K562 (cell line): ENCODE data around the gene CHD8. TPM values are rescaled to one million over a fixed set of nuclear protein-coding genes. Genes with fewer than 3 reads are reported as not detected.

Experiments used
- ADNP ChIP-seq: fragments of 200-800 bp; sonication (Bioruptor generic); IDR thresholded peaks from 2 replicates; pipeline ENCODE4 v1.6.1; 2016; ENCODE audit warnings: missing genetic modification characterization, missing compliant biosample characterization
- AFF4 ChIP-seq: sonication (generic); formaldehyde crosslinking; IDR thresholded peaks from 2 replicates; pipeline ENCODE4 v1.8.0; 2023; ENCODE audit warnings: mild to moderate bottlenecking, missing genetic modification reagents
- CGGBP1 ChIP-seq: fragments of 250-450 bp; sonication (Bioruptor Pico); IDR thresholded peaks from 2 replicates; pipeline ENCODE4 v1.9.0; 2021; ENCODE audit warnings: mild to moderate bottlenecking
- CREB5 ChIP-seq: fragments of 250-450 bp; sonication (Bioruptor Pico); IDR thresholded peaks from 2 replicates; pipeline ENCODE4 v1.5.0; 2020; ENCODE audit warnings: mild to moderate bottlenecking
- ELF2 ChIP-seq: fragments of 250-450 bp; sonication (Bioruptor Pico); IDR thresholded peaks from 2 replicates; pipeline ENCODE4 v1.5.0; 2021; ENCODE audit warnings: mild to moderate bottlenecking
- ELF4 ChIP-seq: fragments of 450-650 bp; formaldehyde crosslinking; IDR thresholded peaks from 2 replicates; pipeline ENCODE4 v1.4.0; 2022; ENCODE audit warnings: missing genetic modification characterization
- GABPA ChIP-seq: fragments of 200-800 bp; sonication (Bioruptor generic); conservative IDR thresholded peaks from 2 replicates; pipeline ENCODE4 v1.6.1; 2016; ENCODE audit warnings: low read depth, missing genetic modification characterization, missing compliant biosample characterization
- GABPB2 ChIP-seq: fragments of 250-450 bp; sonication (Bioruptor Pico); conservative IDR thresholded peaks from 2 replicates; pipeline ENCODE4 v1.5.1; 2021; ENCODE audit warnings: mild to moderate bottlenecking
- HOMEZ ChIP-seq: fragments of 250-450 bp; sonication (Bioruptor Pico); IDR thresholded peaks from 2 replicates; pipeline ENCODE4 v1.4.0; 2020; ENCODE audit warnings: mild to moderate bottlenecking, moderate library complexity
- JUND ChIP-seq, 2 experiments: IDR thresholded peaks; 2 replicates in 1 of 2; 3 replicates in 1 of 2; pipeline ENCODE4 v1.6.1; 2011; ENCODE audit warnings: borderline replicate concordance in 2 of 2, low read depth in 2 of 2, low read length in 2 of 2, improper control_type of control experiment in 1 of 2, missing biosample characterization in 1 of 2, missing genetic modification characterization in 1 of 2, missing genetic modification reagents in 1 of 2
- MTF1 ChIP-seq: fragments of 250-450 bp; sonication (Bioruptor Pico); IDR thresholded peaks from 2 replicates; pipeline ENCODE4 v1.9.0; 2021; ENCODE audit warnings: moderate library complexity, mild to moderate bottlenecking, inconsistent platforms, borderline replicate concordance
- SMARCA5 ChIP-seq: fragments of 450-650 bp; IDR thresholded peaks from 2 replicates; pipeline ENCODE4 v1.6.1; 2016
- ZFP91 ChIP-seq: sonication (generic); formaldehyde crosslinking; IDR thresholded peaks from 2 replicates; pipeline ENCODE4 v1.8.0; 2022; ENCODE audit warnings: mild to moderate bottlenecking, missing genetic modification reagents
- ZFX ChIP-seq: sonication (generic); formaldehyde crosslinking; IDR thresholded peaks from 2 replicates; pipeline ENCODE4 v1.8.0; 2022; ENCODE audit warnings: mild to moderate bottlenecking, missing genetic modification reagents, moderate library complexity
- ZNF778 ChIP-seq: fragments of 450-650 bp; formaldehyde crosslinking; IDR thresholded peaks from 2 replicates; pipeline ENCODE4 v1.4.0; 2020; ENCODE audit warnings: mild to moderate bottlenecking, moderate library complexity
- ZNF79 ChIP-seq: fragments of 250-450 bp; sonication (Bioruptor Pico); IDR thresholded peaks from 2 replicates; pipeline ENCODE4 v1.4.0; 2020; ENCODE audit warnings: low read depth, mild to moderate bottlenecking, moderate library complexity
- polyA plus RNA-seq, 8 experiments: library from polyadenylated mRNA; depleted of rRNA in 4 of 8; stranded (reverse) in 5 of 8; unstranded in 3 of 8; fragments of >200 nt; fragmentation: Nextera tagmentation in 2 of 8; fragmentation: Illumina TruSeq in 1 of 8; extraction: Ambion mirVana in 2 of 8; extraction: Trizol in 1 of 8; gene quantifications; 2 replicates each; pipeline versions ENCODE4 v1.2.1 to v1.2.3, GENCODE V29; 2011 to 2014; ENCODE audit warnings: inconsistent platforms in 1 of 8, missing spikeins in 1 of 8
- total RNA-seq, 7 experiments: library from RNA; depleted of rRNA in 6 of 7; stranded (reverse); fragments of >200 nt in 6 of 7; fragmentation: Illumina TruSeq in 2 of 7; extraction: Trizol in 2 of 7; gene quantifications; 2 replicates each; pipeline versions ENCODE4 v1.2.1 to v1.2.3, GENCODE V29; 2011 to 2021; ENCODE audit warnings: low replicate concordance in 1 of 7
- TF ChIP-seq, protein P1 (sequence below): sonication (generic); formaldehyde crosslinking; IDR thresholded peaks from 2 replicates; pipeline ENCODE4 v1.8.0; 2022; ENCODE audit warnings: missing genetic modification reagents, mild to moderate bottlenecking, moderate library complexity, borderline replicate concordance

The CHD8 gene
- total and polyA plus RNA-seq, 9 of the 15 experiments (the other 6 are each of a cell fraction or from before 2014, with no cell fraction given), result 11.1 to 51.2 (median 32.8) TPM

DNA sequence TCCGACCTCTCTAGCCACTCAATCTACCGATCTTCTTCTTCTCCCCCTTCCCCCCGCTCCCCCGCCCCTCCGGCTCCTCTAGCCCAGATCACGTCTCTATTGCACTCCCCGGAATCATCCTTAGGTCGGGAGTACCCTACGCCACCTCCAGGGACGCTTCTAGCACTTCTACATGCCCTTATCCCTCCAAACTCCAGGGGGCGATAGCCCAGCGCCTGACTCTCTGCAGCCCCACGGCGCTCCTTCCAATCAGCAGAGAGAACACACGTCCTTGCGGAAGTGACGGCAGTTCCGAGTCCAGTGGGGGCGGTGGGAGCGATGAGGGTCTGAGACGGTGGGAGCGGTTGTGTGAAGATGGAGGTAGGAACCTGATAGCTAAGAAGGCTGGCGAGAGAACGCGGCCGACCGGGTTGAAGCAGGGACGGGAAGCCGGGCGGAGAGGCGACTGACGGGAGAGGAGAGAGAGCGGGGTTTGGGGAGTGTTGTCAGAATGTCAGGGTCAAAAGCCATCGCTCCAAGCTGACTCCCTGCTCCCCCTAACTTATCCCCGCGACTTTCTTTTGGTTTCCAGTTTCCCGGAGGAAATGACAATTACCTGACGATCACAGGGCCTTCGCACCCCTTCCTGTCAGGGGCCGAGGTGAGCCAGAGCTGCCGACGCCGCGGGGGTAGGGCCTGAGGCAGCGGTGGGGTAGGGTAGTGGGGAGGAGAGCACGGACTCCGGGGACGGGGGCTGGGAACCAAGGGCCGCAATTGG is 21.2 kb upstream of the CHD8 start, which contains the start of the genes RAB2B and TOX4 (continued):
- TF ChIP-seq, protein P1, sequence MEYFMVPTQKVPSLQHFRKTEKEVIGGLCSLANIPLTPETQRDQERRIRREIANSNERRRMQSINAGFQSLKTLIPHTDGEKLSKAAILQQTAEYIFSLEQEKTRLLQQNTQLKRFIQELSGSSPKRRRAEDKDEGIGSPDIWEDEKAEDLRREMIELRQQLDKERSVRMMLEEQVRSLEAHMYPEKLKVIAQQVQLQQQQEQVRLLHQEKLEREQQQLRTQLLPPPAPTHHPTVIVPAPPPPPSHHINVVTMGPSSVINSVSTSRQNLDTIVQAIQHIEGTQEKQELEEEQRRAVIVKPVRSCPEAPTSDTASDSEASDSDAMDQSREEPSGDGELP, result peak; percentile 63; the same call in 1 of the 2 replicates
- no peak for TF ChIP-seq ZNF79
- TF ChIP-seq ELF4, result peak; percentile 88
- TF ChIP-seq ELF2 (CRISPR knock-in tag), result 0 out of 2 replicates have a peak, but pooled peaks have one; percentile 58
- TF ChIP-seq SMARCA5, result no peak
- TF ChIP-seq CREB5 (CRISPR knock-in tag), result no peak
- peak; percentile 61 for TF ChIP-seq ZFX
- no peak for TF ChIP-seq ADNP (tag)
- no peak for TF ChIP-seq MTF1 (CRISPR knock-in tag)
- no peak for TF ChIP-seq CGGBP1 (CRISPR knock-in tag)
- TF ChIP-seq GABPA (tag), result peak; percentile 93
- no peak for TF ChIP-seq GABPB2 (CRISPR knock-in tag)
- TF ChIP-seq JUND (IDR thresholded peaks at IDR 0.05; ENCODE audit: borderline replicate concordance, low read depth, low read length), result peak; percentile 69; the same call in 1 of the 2 replicates
- TF ChIP-seq JUND (tag; IDR thresholded peaks at IDR 0.05; ENCODE audit: borderline replicate concordance, low read depth, low read length), result no peak
- no peak for TF ChIP-seq ZFP91
- no peak for TF ChIP-seq ZNF778
- TF ChIP-seq AFF4, result no peak
- no peak for TF ChIP-seq HOMEZ (CRISPR knock-in tag)
